ENCODE data around the gene TRIP10.
"Not testable (repeated sequence)": the region's sequence is repeated elsewhere in the genome, so short reads cannot be mapped to it uniquely, and the experiment has no call there.

Gene TRIP10

GRCh38 chr19:6794686-6795431, 55.4 kb downstream of the TRIP10 start:
- DNase-seq (ENCODE audit: low spot score), result no peak

DNA sequence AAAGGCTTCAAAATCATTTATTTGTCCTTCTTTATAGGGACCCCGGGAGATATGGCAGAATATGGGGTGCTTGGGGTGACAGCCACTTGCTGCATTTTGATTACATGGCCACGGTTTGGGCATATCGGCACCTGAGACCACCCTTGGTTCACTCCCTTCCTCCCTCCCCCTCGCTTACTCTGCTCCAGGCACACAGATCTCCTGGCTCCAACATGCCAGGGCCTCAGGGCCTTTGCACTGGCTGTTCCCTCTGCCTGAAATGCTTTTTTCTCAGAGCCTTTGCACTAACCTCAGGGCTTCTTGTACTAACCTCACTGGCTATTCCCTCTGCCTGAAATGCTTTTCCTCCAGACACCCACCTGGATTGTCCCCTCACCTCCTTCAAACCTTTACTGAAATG, 56.8 kb downstream of the TRIP10 start:
- DNase-seq (ENCODE audit: low spot score), result no peak

- DNase-seq (ENCODE audit: low spot score), result no peak
These were observed 58.2 kb downstream of the TRIP10 start for GRCh38 chr19:6797646-6798045.

- DNase-seq (ENCODE audit: low spot score), result not testable (repeated sequence)
These were observed 60.8 kb downstream of the TRIP10 start for GRCh38 chr19:6800160-6800790.

- DNase-seq (ENCODE audit: low spot score), result no peak
These were observed 61.6 kb downstream of the TRIP10 start for GRCh38 chr19:6800991-6801484.
